ENCODE data around the gene TAX1BP3. TPM values are rescaled to one million over a fixed set of nuclear protein-coding genes. Genes with fewer than 3 reads are reported as not detected.
A peak's percentile ranks its signal among the peaks of the same experiment; 100 is the strongest.

TAX1BP3 gene, protein sequence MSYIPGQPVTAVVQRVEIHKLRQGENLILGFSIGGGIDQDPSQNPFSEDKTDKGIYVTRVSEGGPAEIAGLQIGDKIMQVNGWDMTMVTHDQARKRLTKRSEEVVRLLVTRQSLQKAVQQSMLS
- total RNA-seq: 100 to 1,000 TPM; 147 to 206 (median 176) TPM
- polyA plus RNA-seq: 100 to 1,000 TPM; 134 to 149 TPM
- long read RNA-seq, donor 1, transcript TAX1BP3-201 (4 exons, 1,377 nt): major isoform, 26 of 31 reads
- long read RNA-seq, donor 1, partial matches to known transcripts: 0 of 31 reads
- long read RNA-seq, donor 1, other reads (novel, unspliced or antisense): 5 of 31 reads
- long read RNA-seq, donor 2, transcript TAX1BP3-201 (4 exons, 1,377 nt): major isoform, 23 of 38 reads
- long read RNA-seq, donor 2, partial matches to known transcripts: 12 of 38 reads
- long read RNA-seq, donor 2, other reads (novel, unspliced or antisense): 2 of 38 reads
- long read RNA-seq, donor 3, transcript TAX1BP3-201 (4 exons, 1,377 nt): major isoform, 6 of 7 reads
- long read RNA-seq, donor 3, partial matches to known transcripts: 0 of 7 reads
- long read RNA-seq, donor 3, other reads (novel, unspliced or antisense): 1 of 7 reads

DNA sequence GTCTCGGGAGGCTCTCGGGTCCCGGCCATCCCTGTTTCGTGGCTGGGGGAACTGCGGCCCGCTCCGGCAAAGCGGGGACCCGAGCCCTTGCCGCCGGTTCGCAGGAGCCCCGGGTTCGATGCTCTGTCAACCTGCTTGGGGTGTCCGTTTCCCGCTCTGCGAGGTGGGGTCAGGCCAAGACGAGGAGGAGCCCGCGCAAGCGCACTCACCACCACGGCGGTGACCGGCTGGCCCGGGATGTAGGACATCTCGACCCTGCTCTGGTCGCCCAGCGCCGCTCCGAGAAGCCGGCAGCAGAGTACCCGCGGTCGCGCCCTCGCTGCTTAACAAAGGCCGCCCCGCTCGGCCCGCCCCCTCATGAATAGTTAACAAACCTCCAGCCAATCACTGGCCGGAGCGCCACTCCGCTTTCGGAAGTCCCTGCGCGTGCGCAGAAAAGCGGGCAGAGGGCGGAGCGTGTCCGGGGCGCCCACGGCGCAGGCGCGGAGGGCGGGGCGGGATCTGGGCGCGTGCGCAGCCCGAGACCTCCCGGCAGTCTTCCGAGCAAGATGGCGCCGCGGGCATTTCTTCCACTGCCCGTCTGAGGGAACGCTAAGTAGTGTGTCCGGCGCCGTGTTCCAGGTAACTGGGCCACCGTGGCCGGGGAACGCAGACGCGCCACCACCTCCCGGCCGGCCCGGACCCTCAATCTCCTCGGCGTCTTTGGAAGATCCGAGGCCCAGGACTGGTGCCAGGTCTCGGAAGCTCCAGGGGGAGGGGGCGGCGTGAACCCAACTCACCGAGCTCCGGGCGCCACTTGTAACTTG is at the start of gene TAX1BP3, which contains the start of gene EMC6:
Gene TAX1BP3 (minus strand): TSS at position 300 of the 806 bp plus-strand sequence. CDS start 52 bp downstream, at position 248.
Gene EMC6 (plus strand): TSS at position 534 of the 806 bp plus-strand sequence. CDS start 335 bp downstream, outside the sequence.
- ATAC-seq (peak; percentile 88 to 94 (median 93)), DNase-seq (peak; percentile 98 to 99)
- peaks cover 0 to 40% (median 16%) of the 10 kb centered on the region in 9 donors for H3K36me3 ChIP-seq
- WGBS, 2 donors: 0% methylated on average over 88 to 89 of the region's 89 CpGs
- peak within 1 kb of the TSS; percentile 95 to 100 (median 98) for H3K27ac ChIP-seq
- TF ChIP-seq, protein P1, sequence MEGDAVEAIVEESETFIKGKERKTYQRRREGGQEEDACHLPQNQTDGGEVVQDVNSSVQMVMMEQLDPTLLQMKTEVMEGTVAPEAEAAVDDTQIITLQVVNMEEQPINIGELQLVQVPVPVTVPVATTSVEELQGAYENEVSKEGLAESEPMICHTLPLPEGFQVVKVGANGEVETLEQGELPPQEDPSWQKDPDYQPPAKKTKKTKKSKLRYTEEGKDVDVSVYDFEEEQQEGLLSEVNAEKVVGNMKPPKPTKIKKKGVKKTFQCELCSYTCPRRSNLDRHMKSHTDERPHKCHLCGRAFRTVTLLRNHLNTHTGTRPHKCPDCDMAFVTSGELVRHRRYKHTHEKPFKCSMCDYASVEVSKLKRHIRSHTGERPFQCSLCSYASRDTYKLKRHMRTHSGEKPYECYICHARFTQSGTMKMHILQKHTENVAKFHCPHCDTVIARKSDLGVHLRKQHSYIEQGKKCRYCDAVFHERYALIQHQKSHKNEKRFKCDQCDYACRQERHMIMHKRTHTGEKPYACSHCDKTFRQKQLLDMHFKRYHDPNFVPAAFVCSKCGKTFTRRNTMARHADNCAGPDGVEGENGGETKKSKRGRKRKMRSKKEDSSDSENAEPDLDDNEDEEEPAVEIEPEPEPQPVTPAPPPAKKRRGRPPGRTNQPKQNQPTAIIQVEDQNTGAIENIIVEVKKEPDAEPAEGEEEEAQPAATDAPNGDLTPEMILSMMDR (IDR thresholded peaks at IDR 0.05): no peak
- H3K27me3 ChIP-seq: no peaks in the 10 kb centered on the region
- intact Hi-C loops (cut with DNase I): loop anchor here in 2 of 10 donors (1.0 to 10.0 kb wide), 2 partner anchors 32 to 134 kb away; partner anchors contain the start of genes CTNS (in 1 of the 2) and SHPK (in 1 of the 2)
- peak within 1 kb of the TSS; percentile 75 to 99 (median 89) for H3K4me3 ChIP-seq
- no peaks in the 10 kb centered on the region for H3K9me3 ChIP-seq
- H3K4me1 ChIP-seq: peaks cover 14 to 59% (median 42%) of the 10 kb centered on the region in 9 donors

DNA sequence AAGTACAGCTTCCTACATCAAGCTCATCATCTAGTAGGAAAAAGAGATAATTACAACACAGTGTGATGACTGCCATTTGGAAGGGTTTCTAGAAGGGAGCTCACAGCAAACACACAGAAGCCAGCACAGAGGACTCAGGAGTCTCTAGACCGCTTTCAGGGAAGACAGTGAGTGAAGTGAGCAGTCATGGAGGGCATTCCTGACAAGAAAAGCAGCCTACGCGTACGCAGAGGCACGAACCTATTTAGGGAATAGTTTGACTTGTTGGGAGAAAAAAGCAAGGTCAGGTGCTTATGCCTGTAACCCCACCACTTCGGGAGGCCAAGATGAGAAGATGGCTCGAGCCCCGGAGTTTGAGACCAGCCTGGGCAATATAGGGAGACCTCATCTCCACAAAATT is 46.9 kb upstream of the TAX1BP3 start:
- H3K9me3 ChIP-seq: no peaks in the 10 kb centered on the region
- no peak overlapping the region for H3K4me3 ChIP-seq
- H3K27me3 ChIP-seq: no peaks in the 10 kb centered on the region
- no peak overlapping the region for H3K27ac ChIP-seq
- TF ChIP-seq, protein P1 (IDR thresholded peaks at IDR 0.05): no peak
- DNase-seq: no peak
- WGBS, 2 donors: 84 to 96% methylated on average over 8 of the region's 8 CpGs
- peaks cover 0 to 48% (median 5%) of the 10 kb centered on the region in 9 donors for H3K4me1 ChIP-seq
- no peak for ATAC-seq
- peaks cover 0 to 88% (median 32%) of the 10 kb centered on the region in 9 donors for H3K36me3 ChIP-seq
- intact Hi-C loops (cut with DNase I): no loop called here

DNA sequence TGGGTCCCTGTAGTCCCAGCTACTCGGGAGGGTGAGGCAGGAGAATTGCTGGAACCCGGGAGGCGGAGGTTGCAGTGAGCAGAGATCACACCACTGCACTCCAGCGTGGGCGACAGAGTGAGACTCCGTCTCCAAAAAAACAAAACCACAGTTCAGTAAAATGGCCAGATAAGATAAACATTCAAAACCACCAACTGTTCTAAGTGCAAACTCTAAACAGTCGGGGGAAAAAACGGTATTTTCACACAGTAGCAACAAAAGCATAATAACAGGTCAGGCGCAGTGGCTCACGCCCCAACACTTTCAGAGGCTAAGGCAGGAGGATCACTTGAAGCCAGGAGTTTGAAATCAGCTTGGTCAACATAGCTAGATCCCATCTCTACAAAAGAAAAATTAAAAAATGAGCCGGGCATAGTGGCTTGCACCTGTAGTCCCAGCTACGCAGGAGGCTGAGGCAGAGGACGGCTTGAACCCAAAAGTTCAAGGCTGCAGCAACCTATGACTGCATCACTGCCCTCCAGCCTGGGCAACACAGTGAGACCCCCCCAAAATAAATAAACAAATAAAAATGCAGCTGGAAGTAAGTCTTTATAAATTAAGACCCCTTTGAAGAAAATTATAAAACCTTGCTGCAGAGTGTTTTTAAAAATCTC is 44.6 kb upstream of the TAX1BP3 start:
- Histone ChIP-seq H3K4me3 (no peak overlapping the region), H3K27ac (peak overlapping the region in 1 of 10 donors; percentile 53), H3K36me3 (peaks cover 0 to 65% (median 32%) of the 10 kb centered on the region in 9 donors), H3K9me3 (no peaks in the 10 kb centered on the region), H3K4me1 (peaks cover 0 to 32% (median 0%) of the 10 kb centered on the region in 9 donors), H3K27me3 (no peaks in the 10 kb centered on the region)
- TF ChIP-seq, protein P1 (IDR thresholded peaks at IDR 0.05): no peak
- ATAC-seq (no peak), DNase-seq (no peak)
- intact Hi-C loops (cut with DNase I): no loop called here
- 86 to 89% methylated on average over 13 of the region's 13 CpGs for WGBS, 2 donors
